A549 treated with ZK216348 at 1 μM for 4 hours (cell line): Measurements from ENCODE around the gene WFDC10A. TPM values are rescaled to one million over a fixed set of nuclear protein-coding genes. Genes with fewer than 3 reads are reported as not detected.

Source experiments
- total RNA-seq: library from RNA; stranded (reverse); fragments of 200-300 nt; extraction: Qiagen RNA extraction; gene quantifications from 5 replicates; pipeline ENCODE4 v1.2.3, GENCODE V29; 2022; ENCODE audit warnings: low read depth

The WFDC10A gene
- not detected in 5 replicates for total RNA-seq

DNA sequence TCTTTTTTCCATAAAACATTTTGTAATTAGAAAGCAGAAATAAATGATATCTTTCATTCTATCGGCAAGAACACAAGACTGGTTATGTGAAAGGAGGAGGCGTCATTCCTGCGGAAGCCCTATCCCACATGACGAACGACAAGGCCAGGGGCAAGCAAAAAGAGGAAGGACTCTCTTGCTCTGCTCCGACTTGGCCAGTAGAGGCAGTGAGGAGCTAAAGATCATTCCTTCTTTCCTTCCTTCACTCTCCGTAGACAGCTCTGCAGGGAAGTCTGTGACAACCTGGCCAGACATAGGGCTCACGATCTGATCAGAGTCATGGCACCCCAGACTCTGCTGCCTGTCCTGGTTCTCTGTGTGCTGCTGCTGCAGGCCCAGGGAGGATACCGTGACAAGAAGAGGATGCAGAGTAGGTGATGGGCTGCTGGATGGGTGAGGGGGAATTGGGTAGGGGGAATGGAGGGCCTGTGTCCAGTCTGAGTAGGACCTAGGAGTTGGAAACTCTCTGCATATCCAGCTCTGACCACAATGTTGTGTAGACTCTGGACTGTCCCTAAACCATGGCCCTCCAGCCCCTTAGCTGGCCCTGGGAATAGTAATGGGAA is at the start of gene WFDC10A:
Gene WFDC10A, plus strand, starts transcription at position 244 of the 605 bp plus-strand sequence. Its CDS starts 75 bp downstream, at position 319.

DNA sequence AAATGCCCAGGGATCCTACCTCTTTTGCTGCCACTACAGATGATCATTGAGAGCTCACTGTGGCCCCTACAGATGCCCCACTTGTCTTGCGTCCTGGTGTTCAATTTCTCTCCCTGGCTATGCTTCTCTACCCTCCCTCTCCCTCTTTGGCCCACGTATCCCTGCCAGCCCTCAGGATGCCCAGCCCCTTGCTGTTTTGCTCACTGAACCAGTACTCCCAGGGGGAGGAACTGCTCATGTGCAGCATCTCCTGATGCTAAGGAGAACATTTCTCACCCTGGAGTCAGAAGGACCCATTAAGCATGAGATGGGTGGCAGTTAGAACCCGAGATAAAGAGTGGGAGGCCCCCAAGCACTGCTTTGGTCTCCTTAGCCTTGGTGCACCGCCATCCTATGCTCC is 1.6 kb downstream of the WFDC10A start, which contains the start of gene WFDC9:
Gene WFDC9, minus strand, starts transcription at position 101 of the 400 bp plus-strand sequence. CDS start 21,103 bp downstream, outside the sequence.

DNA sequence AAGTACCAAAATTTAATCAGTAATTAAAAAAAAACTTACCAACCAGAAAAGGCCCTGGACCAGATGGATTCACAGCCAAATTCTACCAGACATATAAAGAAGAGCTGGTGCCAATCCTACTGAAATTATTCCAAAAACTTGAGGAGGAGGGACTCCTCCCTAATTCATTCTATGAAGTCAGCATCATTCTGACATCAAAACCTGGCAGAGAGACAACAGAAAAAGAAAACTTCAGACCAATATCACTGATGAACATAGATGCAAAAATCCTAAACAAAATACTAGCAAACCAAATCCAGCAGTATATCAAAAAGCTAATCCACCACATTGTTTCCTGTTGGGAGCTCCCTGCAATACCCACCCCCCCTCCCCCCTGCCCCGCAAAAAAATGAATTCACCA is 40.6 kb downstream of the WFDC10A start, which contains the start of gene WFDC11:
Gene WFDC11, minus strand, starts transcription at position 101 of the 400 bp plus-strand sequence. CDS start 19,639 bp downstream, outside the sequence.

Other genes with a start within 250 kb of the WFDC10A start
- 25.4 to 28.8 TPM (median 27.3 TPM) in 5 replicates for gene DBNDD2, start 221.4 kb upstream of the WFDC10A start, total RNA-seq
- gene PIGT, start 213.6 kb upstream of the WFDC10A start, total RNA-seq = 73.9 to 102 TPM (median 98.5 TPM) in 5 replicates
- gene WFDC2, start 160.0 kb upstream of the WFDC10A start, total RNA-seq = not detected in 5 replicates
- gene SPINT3, start 114.1 kb upstream of the WFDC10A start, total RNA-seq = not detected in 5 replicates
- gene WFDC6, start 90.3 kb upstream of the WFDC10A start, total RNA-seq = not detected in 5 replicates
- gene EPPIN, start 82.3 kb upstream of the WFDC10A start, total RNA-seq = not detected in 5 replicates
- gene WFDC8, start 50.5 kb upstream of the WFDC10A start, total RNA-seq = not detected in 5 replicates
- not detected in 5 replicates for gene WFDC9, start 1.5 kb downstream of the WFDC10A start, total RNA-seq
- gene WFDC11, start 40.5 kb downstream of the WFDC10A start, total RNA-seq = not detected in 5 replicates
- not detected in 5 replicates for gene WFDC13, start 72.3 kb downstream of the WFDC10A start, total RNA-seq
- not detected in 5 replicates for gene WFDC10B, start 75.3 kb downstream of the WFDC10A start, total RNA-seq
- gene SPINT4, start 92.6 kb downstream of the WFDC10A start, total RNA-seq = not detected in 5 replicates
- not detected in 5 replicates for gene WFDC3, start 162.1 kb downstream of the WFDC10A start, total RNA-seq
- gene DNTTIP1, start 162.2 kb downstream of the WFDC10A start, total RNA-seq = 33.0 to 35.3 TPM (median 35.0 TPM) in 5 replicates
- gene UBE2C, start 182.9 kb downstream of the WFDC10A start, total RNA-seq = 213 to 281 TPM (median 233 TPM) in 5 replicates
- not detected in 5 replicates for gene TNNC2, start 197.6 kb downstream of the WFDC10A start, total RNA-seq
- 6.9 to 12.6 TPM (median 11.5 TPM) in 5 replicates for gene SNX21, start 204.1 kb downstream of the WFDC10A start, total RNA-seq
- gene ACOT8, start 227.7 kb downstream of the WFDC10A start, total RNA-seq = 11.6 to 22.7 TPM (median 19.3 TPM) in 5 replicates
- gene ZSWIM3, start 227.9 kb downstream of the WFDC10A start, total RNA-seq = 1.4 to 1.9 TPM (median 1.7 TPM) in 5 replicates